GM23338 (cell line): ENCODE data around the gene DAB1. TPM values are rescaled to one million over a fixed set of nuclear protein-coding genes. Genes with fewer than 3 reads are reported as not detected.

Experiments used
- ATAC-seq: fragments of 200-7000 bp; cut with Tn5 transposase; 3 replicates; pipeline ENCODE4 v1.9.1; 2020
- DNase-seq: peaks from one replicate; pipeline ENCODE4 v3.0.0-alpha.2; 2015; ENCODE audit warnings: low spot score
- H2AFZ ChIP-seq: fragments of 200-600 bp; sonication (generic); 2 replicates; pipeline ENCODE4 v1.8.0; 2016; ENCODE audit warnings: antibody characterized with exemption, mild to moderate bottlenecking, moderate library complexity
- H3F3A ChIP-seq: fragments of 200-600 bp; sonication (generic); replicated peaks from 2 replicates; pipeline ENCODE4 v1.8.0; 2017; ENCODE audit warnings: antibody characterized with exemption, mixed run types, low read depth
- H3K27ac ChIP-seq: fragments of 200-600 bp; sonication (generic); 2 replicates; pipeline ENCODE4 v1.6.1; 2016; ENCODE audit warnings: low read depth
- H3K27me3 ChIP-seq: fragments of 200-600 bp; sonication (generic); 2 replicates; pipeline ENCODE4 v1.8.0; 2016; ENCODE audit warnings: mild to moderate bottlenecking, mixed run types, moderate library complexity; ENCODE audit not compliant: insufficient read depth
- H3K36me3 ChIP-seq: fragments of 200-600 bp; sonication (generic); 2 replicates; pipeline ENCODE4 v1.8.0; 2016; ENCODE audit warnings: mild to moderate bottlenecking; ENCODE audit not compliant: insufficient read depth
- H3K4me1 ChIP-seq: fragments of 200-600 bp; sonication (generic); 2 replicates; pipeline ENCODE4 v1.8.0; 2016; ENCODE audit warnings: mild to moderate bottlenecking, moderate library complexity; ENCODE audit not compliant: insufficient read depth
- H3K4me2 ChIP-seq: fragments of 200-600 bp; sonication (generic); 2 replicates; pipeline ENCODE4 v1.7.1; 2017; ENCODE audit warnings: mixed run types
- H3K4me3 ChIP-seq: fragments of 200-600 bp; sonication (generic); 2 replicates; pipeline ENCODE4 v1.6.1; 2016; ENCODE audit warnings: mixed run types
- H3K79me2 ChIP-seq: fragments of 200-600 bp; sonication (generic); replicated peaks from 2 replicates; pipeline ENCODE4 v1.8.0; 2017; ENCODE audit warnings: mild to moderate bottlenecking; ENCODE audit not compliant: insufficient read depth
- H3K9me2 ChIP-seq: fragments of 200-600 bp; sonication (generic); 2 replicates; pipeline ENCODE4 v1.8.0; 2017; ENCODE audit not compliant: insufficient read depth
- H4K20me1 ChIP-seq: fragments of 200-600 bp; sonication (generic); replicated peaks from 2 replicates; pipeline ENCODE4 v1.8.0; 2017; ENCODE audit warnings: mild to moderate bottlenecking; ENCODE audit not compliant: insufficient read depth
- H3K27ac Mint-ChIP-seq: 2 replicates; pipeline ENCODE4 v1.8.0; 2020; ENCODE audit warnings: inconsistent platforms, mild to moderate bottlenecking, moderate library complexity, mixed read lengths
- H3K27me3 Mint-ChIP-seq: 3 replicates; pipeline ENCODE4 v1.8.0; 2022; ENCODE audit warnings: low read depth, mild to moderate bottlenecking, moderate library complexity, mixed read lengths, inconsistent platforms; ENCODE audit not compliant: insufficient read depth, poor library complexity
- H3K36me3 Mint-ChIP-seq: 3 replicates; pipeline ENCODE4 v1.8.0; 2021; ENCODE audit warnings: low read depth, mild to moderate bottlenecking, inconsistent platforms, moderate library complexity, mixed read lengths
- H3K4me1 Mint-ChIP-seq: 3 replicates; pipeline ENCODE4 v1.8.0; 2020; ENCODE audit warnings: mild to moderate bottlenecking, inconsistent platforms, mixed read lengths
- H3K4me3 Mint-ChIP-seq: 3 replicates; pipeline ENCODE4 v1.8.0; 2021; ENCODE audit warnings: moderate library complexity, mild to moderate bottlenecking, inconsistent platforms, mixed read lengths
- H3K9me3 Mint-ChIP-seq: 3 replicates; pipeline ENCODE4 v1.8.0; 2020; ENCODE audit warnings: moderate library complexity, mild to moderate bottlenecking, inconsistent platforms, mixed read lengths
- ETS1 ChIP-seq: IDR thresholded peaks from 2 replicates; pipeline ENCODE4 v1.6.1; 2016; ENCODE audit warnings: antibody characterized with exemption
- EZH2 ChIP-seq: fragments of 200-600 bp; sonication (generic); IDR thresholded peaks from one replicate; pipeline ENCODE4 v1.8.0; 2017; ENCODE audit warnings: antibody characterized with exemption, mild to moderate bottlenecking, low read depth; ENCODE audit not compliant: unreplicated experiment
- JUNB ChIP-seq: IDR thresholded peaks from one replicate; pipeline ENCODE4 v1.6.1; 2016; ENCODE audit warnings: antibody characterized with exemption; ENCODE audit not compliant: unreplicated experiment
- NANOG ChIP-seq: IDR thresholded peaks from 2 replicates; pipeline ENCODE4 v1.6.1; 2016; ENCODE audit warnings: antibody characterized with exemption, borderline replicate concordance
- POLR2AphosphoS5 ChIP-seq: IDR thresholded peaks from 2 replicates; pipeline ENCODE4 v1.6.1; 2016; ENCODE audit warnings: antibody characterized with exemption, low read depth
- STAT1 ChIP-seq: IDR thresholded peaks from one replicate; pipeline ENCODE4 v1.6.1; 2016; ENCODE audit warnings: antibody characterized with exemption; ENCODE audit not compliant: unreplicated experiment
- ZNF114 ChIP-seq: fragments of 250-450 bp; sonication (Bioruptor Pico); IDR thresholded peaks from 2 replicates; pipeline ENCODE4 v1.5.0; 2020; ENCODE audit warnings: mild to moderate bottlenecking, moderate library complexity
- polyA plus RNA-seq: library from polyadenylated mRNA; unstranded; fragments of >200 nt; fragmentation: Nextera tagmentation; extraction: Ambion mirVana; gene quantifications from 2 replicates; pipeline ENCODE4 v1.2.1, GENCODE V29; 2016
- total RNA-seq: library from RNA; depleted of rRNA; stranded (reverse); fragments of >200 nt; shearing (Covaris generic); gene quantifications from 2 replicates; pipeline ENCODE4 v1.2.3, GENCODE V29; 2014
- TF ChIP-seq, protein P1 (sequence below): fragments of 250-450 bp; sonication (Bioruptor Pico); IDR thresholded peaks from 2 replicates; pipeline ENCODE4 v1.5.0; 2020; ENCODE audit warnings: mild to moderate bottlenecking, moderate library complexity

DAB1 gene
- total and polyA plus RNA-seq, 2 experiments from 2014 or later = 12.8 to 14.5 TPM

- no peaks in the 10 kb centered on the region for H3K27me3 ChIP-seq
- no peaks in the 10 kb centered on the region for H3K36me3 ChIP-seq
- Mint-ChIP-seq H3K4me1 (peaks cover 7% of the 10 kb centered on the region), H3K9me3 (no peaks in the 10 kb centered on the region), H3K4me3 (no peak overlapping the region), H3K27me3 (no peaks in the 10 kb centered on the region), H3K36me3 (no peaks in the 10 kb centered on the region), H3K27ac (no peak overlapping the region)
- H3K27ac ChIP-seq = no peak overlapping the region
- TF ChIP-seq EZH2 (no peak), ETS1 (no peak), JUNB (no peak), ZNF114 (CRISPR knock-in tag) (no peak), NANOG (no peak), POLR2AphosphoS5 (no peak), STAT1 (no peak)
- TF ChIP-seq, protein P1, sequence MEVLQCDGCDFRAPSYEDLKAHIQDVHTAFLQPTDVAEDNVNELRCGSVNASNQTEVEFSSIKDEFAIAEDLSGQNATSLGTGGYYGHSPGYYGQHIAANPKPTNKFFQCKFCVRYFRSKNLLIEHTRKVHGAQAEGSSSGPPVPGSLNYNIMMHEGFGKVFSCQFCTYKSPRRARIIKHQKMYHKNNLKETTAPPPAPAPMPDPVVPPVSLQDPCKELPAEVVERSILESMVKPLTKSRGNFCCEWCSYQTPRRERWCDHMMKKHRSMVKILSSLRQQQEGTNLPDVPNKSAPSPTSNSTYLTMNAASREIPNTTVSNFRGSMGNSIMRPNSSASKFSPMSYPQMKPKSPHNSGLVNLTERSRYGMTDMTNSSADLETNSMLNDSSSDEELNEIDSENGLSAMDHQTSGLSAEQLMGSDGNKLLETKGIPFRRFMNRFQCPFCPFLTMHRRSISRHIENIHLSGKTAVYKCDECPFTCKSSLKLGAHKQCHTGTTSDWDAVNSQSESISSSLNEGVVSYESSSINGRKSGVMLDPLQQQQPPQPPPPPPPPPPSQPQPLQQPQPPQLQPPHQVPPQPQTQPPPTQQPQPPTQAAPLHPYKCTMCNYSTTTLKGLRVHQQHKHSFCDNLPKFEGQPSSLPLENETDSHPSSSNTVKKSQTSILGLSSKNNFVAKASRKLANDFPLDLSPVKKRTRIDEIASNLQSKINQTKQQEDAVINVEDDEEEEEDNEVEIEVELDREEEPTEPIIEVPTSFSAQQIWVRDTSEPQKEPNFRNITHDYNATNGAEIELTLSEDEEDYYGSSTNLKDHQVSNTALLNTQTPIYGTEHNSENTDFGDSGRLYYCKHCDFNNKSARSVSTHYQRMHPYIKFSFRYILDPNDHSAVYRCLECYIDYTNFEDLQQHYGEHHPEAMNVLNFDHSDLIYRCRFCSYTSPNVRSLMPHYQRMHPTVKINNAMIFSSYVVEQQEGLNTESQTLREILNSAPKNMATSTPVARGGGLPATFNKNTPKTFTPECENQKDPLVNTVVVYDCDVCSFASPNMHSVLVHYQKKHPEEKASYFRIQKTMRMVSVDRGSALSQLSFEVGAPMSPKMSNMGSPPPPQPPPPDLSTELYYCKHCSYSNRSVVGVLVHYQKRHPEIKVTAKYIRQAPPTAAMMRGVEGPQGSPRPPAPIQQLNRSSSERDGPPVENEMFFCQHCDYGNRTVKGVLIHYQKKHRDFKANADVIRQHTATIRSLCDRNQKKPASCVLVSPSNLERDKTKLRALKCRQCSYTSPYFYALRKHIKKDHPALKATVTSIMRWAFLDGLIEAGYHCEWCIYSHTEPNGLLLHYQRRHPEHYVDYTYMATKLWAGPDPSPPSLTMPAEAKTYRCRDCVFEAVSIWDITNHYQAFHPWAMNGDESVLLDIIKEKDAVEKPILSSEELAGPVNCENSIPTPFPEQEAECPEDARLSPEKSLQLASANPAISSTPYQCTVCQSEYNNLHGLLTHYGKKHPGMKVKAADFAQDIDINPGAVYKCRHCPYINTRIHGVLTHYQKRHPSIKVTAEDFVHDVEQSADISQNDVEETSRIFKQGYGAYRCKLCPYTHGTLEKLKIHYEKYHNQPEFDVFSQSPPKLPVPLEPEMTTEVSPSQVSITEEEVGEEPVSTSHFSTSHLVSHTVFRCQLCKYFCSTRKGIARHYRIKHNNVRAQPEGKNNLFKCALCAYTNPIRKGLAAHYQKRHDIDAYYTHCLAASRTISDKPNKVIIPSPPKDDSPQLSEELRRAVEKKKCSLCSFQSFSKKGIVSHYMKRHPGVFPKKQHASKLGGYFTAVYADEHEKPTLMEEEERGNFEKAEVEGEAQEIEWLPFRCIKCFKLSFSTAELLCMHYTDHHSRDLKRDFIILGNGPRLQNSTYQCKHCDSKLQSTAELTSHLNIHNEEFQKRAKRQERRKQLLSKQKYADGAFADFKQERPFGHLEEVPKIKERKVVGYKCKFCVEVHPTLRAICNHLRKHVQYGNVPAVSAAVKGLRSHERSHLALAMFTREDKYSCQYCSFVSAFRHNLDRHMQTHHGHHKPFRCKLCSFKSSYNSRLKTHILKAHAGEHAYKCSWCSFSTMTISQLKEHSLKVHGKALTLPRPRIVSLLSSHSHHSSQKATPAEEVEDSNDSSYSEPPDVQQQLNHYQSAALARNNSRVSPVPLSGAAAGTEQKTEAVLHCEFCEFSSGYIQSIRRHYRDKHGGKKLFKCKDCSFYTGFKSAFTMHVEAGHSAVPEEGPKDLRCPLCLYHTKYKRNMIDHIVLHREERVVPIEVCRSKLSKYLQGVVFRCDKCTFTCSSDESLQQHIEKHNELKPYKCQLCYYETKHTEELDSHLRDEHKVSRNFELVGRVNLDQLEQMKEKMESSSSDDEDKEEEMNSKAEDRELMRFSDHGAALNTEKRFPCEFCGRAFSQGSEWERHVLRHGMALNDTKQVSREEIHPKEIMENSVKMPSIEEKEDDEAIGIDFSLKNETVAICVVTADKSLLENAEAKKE = no peak
- H3K79me2 ChIP-seq = no peaks in the 10 kb centered on the region
- no peak overlapping the region for H3K4me2 ChIP-seq
- no peak for DNase-seq
- H3K4me3 ChIP-seq = no peak overlapping the region
- no peak overlapping the region for H2AFZ ChIP-seq
- H3K9me2 ChIP-seq = no peaks in the 10 kb centered on the region
- H4K20me1 ChIP-seq = no peaks in the 10 kb centered on the region; the same call in 1 of the 2 replicates
- H3K4me1 ChIP-seq = no peaks in the 10 kb centered on the region
- H3F3A ChIP-seq = no peaks in the 10 kb centered on the region
- ATAC-seq = no peak
Observed at GRCh38 chr1:57082711-57083439, 341.0 kb downstream of the DAB1 start.
